DMS153 (cell line): Measurements from ENCODE around the gene SYNE2.
"Not testable (repeated sequence)": the region's sequence is repeated elsewhere in the genome, so short reads cannot be mapped to it uniquely, and the experiment has no call there.

ENCODE experiments used
- DNase-seq: peaks from one replicate; lab custom pipeline; 2025; lab: John Stamatoyannopoulos, UW

SYNE2 gene

GRCh38 chr14:63869940-63870752 lies 17.3 kb downstream of the SYNE2 start:
- peak; percentile 21 for DNase-seq

GRCh38 chr14:63870753-63871037 lies 17.9 kb downstream of the SYNE2 start:
- not testable (repeated sequence) for DNase-seq

- no peak for DNase-seq
Measured at GRCh38 chr14:63874223-63874622, 21.4 kb downstream of the SYNE2 start.

GRCh38 chr14:63875311-63875710 lies 22.5 kb downstream of the SYNE2 start:
- DNase-seq: no peak

GRCh38 chr14:63877550-63877939 lies 24.7 kb downstream of the SYNE2 start:
- no peak for DNase-seq

GRCh38 chr14:63878052-63878451 lies 25.2 kb downstream of the SYNE2 start:
- DNase-seq: no peak

- DNase-seq: no peak
Measured at GRCh38 chr14:63878792-63879191, 26.0 kb downstream of the SYNE2 start.

GRCh38 chr14:63881926-63882325 lies 29.1 kb downstream of the SYNE2 start:
- no peak for DNase-seq

GRCh38 chr14:63887899-63888298 lies 35.1 kb downstream of the SYNE2 start:
- DNase-seq: no peak

- DNase-seq: no peak
Measured at GRCh38 chr14:63890553-63890952, 37.7 kb downstream of the SYNE2 start.

- DNase-seq: no peak
Measured at GRCh38 chr14:63891148-63891975, 38.6 kb downstream of the SYNE2 start.

- no peak for DNase-seq
Measured at GRCh38 chr14:63892265-63892664, 39.5 kb downstream of the SYNE2 start.

- DNase-seq: no peak
Measured at GRCh38 chr14:63893701-63894458, 41.1 kb downstream of the SYNE2 start.

GRCh38 chr14:63895510-63895909 lies 42.7 kb downstream of the SYNE2 start:
- DNase-seq: no peak

- DNase-seq: peak; percentile 14
Measured at GRCh38 chr14:63896278-63896720, 43.5 kb downstream of the SYNE2 start.

GRCh38 chr14:63897721-63898163 lies 44.9 kb downstream of the SYNE2 start:
- no peak for DNase-seq

GRCh38 chr14:63899953-63900352 lies 47.1 kb downstream of the SYNE2 start:
- DNase-seq: no peak

GRCh38 chr14:63901434-63902085 lies 48.8 kb downstream of the SYNE2 start:
- no peak for DNase-seq

GRCh38 chr14:63902375-63902976 lies 49.7 kb downstream of the SYNE2 start:
- DNase-seq: no peak

GRCh38 chr14:63904724-63905123 lies 51.9 kb downstream of the SYNE2 start:
- no peak for DNase-seq

GRCh38 chr14:63905370-63905769 lies 52.6 kb downstream of the SYNE2 start:
- no peak for DNase-seq
